HG03103 (cell line): Measurements from ENCODE around the gene SFN.

Source experiments
- ATAC-seq: cut with Tn5 transposase; IDR thresholded peaks from one replicate; pipeline ENCODE4 v1.9.1; 2021; ENCODE audit warnings: low read depth; ENCODE audit not compliant: unreplicated experiment

Gene SFN

DNA sequence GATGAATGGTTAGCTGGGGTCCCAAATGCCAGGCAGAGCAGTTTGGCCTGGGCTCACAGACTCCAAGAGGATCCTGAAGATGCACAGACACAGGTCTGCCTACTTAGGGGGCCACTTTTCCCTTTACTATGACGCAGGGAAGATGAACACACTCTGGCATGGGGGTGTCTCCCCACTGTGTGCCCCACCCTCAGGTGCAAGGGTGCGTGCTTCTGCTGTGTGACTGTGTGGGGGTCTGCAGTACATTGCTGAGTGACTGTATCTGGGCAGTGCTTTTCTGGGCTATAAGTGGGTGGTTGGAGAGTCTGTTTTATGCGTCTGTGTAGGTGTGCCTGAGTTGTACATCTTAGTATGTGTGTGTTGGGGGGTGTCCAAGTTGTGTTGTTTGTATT lies 47.0 kb downstream of the SFN start:
- no peak for ATAC-seq

DNA sequence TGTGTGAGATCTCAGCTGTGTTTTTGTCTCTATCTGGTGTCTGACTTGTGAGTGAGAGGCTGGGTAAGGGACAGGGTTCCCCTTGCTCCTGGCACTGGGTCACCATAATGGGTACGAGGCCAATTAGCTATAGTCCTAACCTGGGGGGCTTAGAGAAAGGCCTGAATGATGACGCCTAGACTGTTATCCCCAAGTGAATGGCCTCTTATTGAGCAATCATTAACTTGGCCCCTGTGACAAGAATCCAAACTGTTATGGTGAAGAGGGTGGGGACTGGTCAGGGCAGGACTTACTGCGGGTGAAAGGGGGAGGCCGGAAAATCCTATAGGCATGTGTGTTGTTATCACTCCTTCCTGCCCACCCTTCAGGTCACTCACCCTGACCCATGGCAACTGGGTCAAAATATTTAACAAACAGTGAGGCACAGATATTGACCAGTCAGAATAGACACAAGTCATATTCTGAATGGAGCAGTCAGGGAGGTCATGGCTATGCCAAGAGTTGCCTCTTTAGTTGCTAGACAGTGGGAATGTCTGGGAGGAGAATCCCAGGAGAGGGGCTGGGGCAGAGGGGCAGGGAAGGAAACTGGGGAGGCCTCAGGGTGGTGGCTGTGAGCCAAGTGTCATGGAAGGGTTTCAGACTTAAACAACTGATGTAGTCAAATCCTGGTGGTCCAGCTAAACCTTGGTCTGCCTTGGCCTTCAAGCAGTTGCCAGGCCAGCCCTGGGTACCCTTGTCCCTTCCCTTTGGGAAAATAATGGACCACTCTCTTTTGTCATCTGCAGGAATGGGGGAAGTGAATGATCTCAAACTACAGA lies 47.6 kb downstream of the SFN start:
- no peak for ATAC-seq

DNA sequence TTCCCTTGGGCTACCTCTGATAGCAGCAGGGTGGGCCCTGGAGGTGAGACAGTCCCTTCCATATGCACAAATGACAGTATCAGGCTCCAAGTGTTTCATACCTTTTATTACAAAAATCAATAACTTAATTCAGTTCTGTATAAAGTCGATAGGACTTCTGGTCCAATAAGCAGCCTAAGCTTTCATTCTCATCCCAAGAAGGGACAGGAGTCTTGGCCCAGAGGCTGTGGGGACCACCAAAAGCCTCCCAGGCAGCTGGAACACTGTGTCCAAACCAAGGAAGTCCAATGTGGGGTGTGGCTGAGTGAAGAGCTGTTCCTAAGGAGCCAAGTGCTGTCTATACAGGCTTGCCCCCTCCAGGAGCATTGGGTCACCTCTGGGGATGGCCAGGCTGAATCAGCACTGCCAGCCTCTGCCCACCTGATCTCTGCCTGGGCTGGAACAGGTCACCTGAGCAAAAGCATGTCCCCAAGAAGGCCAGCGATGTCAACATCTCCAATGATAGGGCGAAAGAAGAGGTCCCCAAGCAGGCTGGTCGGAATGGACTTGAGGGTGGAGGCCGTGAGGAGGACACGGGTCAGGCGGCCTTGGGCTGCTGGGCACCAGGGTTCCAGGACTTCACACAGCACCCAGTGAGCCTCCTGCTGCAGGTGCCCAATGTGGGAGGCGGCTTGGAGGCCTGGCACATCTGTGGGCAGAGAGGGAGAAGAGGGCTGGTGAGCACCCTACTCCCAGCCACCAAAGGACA lies 48.6 kb downstream of the SFN start:
- no peak for ATAC-seq

DNA sequence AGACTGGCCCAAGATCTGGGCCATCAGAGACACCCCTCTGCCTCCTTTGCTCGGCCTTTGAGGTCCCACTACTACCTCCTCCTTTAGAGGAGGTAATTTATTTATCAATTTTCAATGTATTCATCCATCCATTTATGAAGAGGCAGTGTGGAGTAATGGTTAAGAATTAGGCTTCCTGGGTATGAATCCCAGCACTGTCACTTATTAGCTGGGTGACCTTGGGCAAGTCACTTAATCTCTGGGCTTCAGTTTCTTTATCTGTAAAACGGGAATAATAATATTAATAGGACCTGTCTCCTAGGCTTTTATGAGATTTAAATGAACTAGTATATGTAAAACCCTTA lies 49.2 kb downstream of the SFN start:
- no peak for ATAC-seq

DNA sequence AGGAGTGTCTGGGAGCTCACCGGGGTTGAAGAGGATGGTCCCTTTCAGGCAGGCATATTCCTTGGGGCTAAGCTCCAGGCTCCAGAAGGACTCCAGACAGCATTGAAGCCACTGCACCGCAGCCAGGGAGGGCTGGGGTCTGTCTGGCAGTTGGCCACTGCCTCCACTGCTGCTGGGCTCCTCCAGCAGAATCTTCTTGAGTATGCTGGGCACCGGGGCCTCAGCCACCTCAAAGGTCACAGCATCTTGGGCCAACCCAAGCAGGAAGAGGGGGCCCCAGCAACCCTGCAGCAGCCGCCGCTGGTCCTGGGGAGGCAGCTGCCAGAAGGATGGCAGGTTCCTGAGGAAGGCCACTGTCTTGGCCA lies 50.4 kb downstream of the SFN start:
- ATAC-seq, result no peak
